Adrenal gland (tissue), 5 donors: ENCODE measurements around the gene ARHGEF37.

Experiments used
- CTCF ChIP-seq, 6 experiments: fragments of 450-650 bp in 4 of 6; fragments of 200-600 bp in 2 of 6; sonication (generic) in 1 of 6; IDR thresholded peaks; 1 replicate in 5 of 6; 2 replicates in 1 of 6; pipeline versions ENCODE4 v1.5.1 to v1.8.0; 2016 to 2021; ENCODE audit warnings: antibody characterized with exemption in 6 of 6, mild to moderate bottlenecking in 2 of 6, moderate library complexity in 1 of 6
- POLR2A ChIP-seq, 2 donors: fragments of 450-650 bp; IDR thresholded peaks; one replicate each; pipeline ENCODE4 v1.6.1; 2017; ENCODE audit warnings: antibody characterized with exemption in 2 of 2, mild to moderate bottlenecking in 2 of 2, moderate library complexity in 1 of 2
- donor health status: DM: no; HTN: no; CAD: no.

- peak in 1 of 6 experiments; percentile 4 for TF ChIP-seq CTCF (IDR thresholded peaks at IDR 0.05)
- TF ChIP-seq POLR2A (IDR thresholded peaks at IDR 0.05), result no peak
Observed at GRCh38 chr5:149667829-149668330, 86.6 kb downstream of the ARHGEF37 start.
